NCI-H524 (cell line): Measurements from ENCODE around the gene KRTDAP.
"Not testable (repeated sequence)": the region's sequence is repeated elsewhere in the genome, so short reads cannot be mapped to it uniquely, and the experiment has no call there.

ENCODE experiments used
- DNase-seq, 2 experiments: peaks; one replicate each; lab custom pipeline; 2025; lab: John Stamatoyannopoulos, UW

The KRTDAP gene

DNA sequence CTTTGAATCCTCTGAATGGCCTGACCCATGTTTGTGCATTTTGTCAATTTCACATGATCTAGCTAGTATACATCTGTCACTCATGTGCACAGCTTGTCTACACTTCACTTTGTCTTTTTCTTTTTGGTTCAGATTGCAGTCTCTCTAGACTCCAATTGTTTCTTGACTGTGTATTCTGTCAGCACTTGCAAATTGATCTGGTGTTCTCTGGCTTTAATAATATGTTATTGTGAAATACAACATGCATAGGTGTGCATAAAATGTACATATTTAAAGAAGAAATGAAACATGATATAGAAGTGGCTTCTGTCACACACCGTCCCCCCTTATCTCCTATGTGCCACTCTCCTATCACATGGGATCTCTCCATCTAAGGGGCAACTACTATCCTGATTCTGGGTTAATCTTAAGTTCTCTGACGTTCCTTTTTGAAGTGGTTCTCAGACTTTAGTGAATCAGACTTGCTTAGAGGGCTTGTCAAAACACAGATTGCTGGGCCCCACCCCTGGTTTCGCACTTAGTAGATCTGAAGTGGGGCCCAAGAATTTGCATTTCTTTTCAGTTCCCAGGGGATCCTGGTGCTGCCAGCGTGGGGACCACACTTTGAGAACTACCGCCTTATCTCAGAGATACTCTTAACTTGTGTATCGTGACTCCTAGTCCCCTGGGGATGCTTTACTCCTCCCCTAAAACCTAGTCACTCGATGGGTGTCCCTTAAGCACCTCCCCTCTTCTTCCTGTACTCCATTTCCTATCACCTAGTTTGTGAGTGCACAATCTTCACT lies 5.8 kb downstream of the KRTDAP start:
- no peak for DNase-seq

DNA sequence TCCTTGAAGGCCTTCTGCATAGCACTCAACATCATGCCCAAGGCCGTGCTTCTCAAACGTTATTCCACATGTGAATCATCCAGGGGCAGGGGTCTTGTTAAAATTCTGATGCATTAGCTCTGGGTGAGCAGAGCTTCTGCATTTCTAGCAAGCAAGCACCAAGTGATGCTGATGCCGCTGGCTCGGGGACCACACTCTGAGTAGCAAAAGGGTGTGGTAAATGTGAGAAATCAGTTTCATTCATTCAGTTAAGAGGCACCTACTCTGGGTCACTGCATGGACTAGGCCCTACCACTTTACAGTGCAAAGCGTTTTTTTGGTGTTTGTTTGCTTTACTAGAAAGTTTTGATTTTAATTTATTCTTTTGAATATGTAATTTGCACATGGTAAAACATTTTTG lies 7.2 kb downstream of the KRTDAP start:
- no peak for DNase-seq

- DNase-seq, result peak; percentile 8 to 59
Measured at GRCh38 chr19:35478794-35479677, 11.2 kb downstream of the KRTDAP start.

DNA sequence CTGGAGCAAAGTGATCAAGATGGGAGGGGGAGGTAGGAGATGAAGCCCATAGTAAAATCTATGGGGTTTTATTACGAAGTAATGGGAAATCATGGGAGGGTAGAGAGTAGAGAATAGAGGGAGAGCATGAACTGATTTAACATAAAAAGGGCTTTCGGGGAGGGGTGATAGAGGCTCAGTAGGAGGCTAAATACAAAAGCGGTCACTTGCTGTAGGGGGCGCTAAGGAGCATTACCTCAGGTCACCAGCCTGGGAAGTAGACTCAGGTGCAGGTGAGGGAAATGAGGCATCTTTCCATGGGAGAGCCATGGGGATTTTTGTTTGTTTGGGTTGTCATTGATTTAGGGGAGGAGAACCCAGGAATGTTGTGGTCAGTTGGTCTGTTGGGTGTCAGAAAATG lies 14.1 kb downstream of the KRTDAP start:
- DNase-seq, result no peak

DNA sequence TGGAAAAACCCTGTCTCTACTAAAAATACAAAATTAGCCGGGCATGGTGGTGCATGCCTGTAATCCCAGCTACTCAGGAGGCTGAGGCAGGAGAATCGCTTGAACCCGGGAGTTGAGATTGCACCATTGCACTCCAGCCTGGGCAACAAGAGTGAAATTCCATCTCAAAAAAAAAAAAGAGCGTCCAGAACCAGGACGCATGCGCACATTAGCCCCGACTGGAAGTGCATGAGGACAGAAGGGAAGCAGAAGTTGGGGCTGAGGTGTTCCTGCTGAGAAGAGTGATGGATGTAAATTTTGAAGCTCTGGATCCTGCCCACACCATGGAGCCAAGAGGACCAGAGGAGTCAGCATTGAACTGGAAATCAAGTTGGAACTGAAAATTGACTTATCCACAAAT lies 15.7 kb downstream of the KRTDAP start:
- DNase-seq, result not testable (repeated sequence)

- DNase-seq, result no peak
Measured at GRCh38 chr19:35474104-35474503, 16.2 kb downstream of the KRTDAP start.

DNA sequence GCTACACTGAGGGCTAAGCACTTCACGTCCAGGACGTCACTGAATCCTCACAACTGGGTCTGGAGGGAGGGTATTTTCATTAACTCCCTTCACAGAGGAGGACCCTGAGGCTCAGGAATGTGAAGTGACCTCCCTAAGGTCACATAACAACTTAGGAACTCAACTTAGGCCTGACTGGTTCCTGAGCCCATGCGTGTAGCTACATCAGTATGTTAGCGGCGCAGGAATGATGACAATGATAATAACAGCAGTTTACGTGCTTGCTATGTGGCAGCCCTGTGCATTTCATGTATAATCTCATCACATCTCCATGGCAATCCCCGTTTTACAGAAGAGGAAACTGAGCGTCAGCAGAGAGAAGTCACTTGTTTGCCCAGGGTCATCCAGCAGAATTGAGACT lies 18.3 kb downstream of the KRTDAP start:
- no peak for DNase-seq

- not testable (repeated sequence) for DNase-seq
Measured at GRCh38 chr19:35471075-35471474, 19.2 kb downstream of the KRTDAP start.

DNA sequence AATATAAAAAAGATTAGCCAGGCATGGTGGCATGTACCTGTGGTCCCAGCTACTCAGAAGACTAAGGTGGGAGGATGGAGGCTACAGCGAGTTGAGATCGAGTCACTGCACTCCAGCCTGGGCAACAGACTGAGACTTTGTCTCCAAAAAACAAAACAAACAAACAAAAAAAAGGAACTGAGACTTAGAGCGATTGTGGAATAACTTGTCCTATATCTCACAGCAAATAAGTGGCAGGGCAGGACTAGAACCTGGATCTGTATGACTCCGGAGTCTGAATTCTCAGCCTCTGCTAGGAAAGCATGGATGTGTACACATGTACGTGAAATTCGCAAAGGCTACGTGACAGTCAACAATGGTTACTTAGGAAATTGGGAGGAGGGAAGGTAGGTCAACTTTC lies 20.1 kb downstream of the KRTDAP start:
- DNase-seq, result no peak

DNA sequence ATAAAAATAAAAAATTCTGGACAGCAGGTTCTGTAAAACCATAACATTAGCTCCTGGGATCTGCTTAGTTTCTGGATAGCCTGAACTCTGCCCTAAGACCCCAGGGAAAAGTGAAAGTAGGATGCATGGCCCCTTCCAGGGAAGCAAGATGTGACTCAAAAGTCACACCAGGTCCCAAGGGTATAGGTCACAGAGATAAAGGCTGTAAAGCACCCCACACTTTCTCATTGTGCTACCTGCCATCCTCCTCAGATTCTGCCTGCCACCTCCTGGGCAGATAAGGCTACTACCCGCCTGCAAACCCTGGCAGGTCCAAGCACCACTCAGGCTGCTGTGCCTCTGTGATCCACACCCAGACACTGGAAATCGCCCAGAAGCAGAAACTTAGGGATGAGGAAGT lies 21.6 kb downstream of the KRTDAP start:
- DNase-seq, result peak; percentile 8 to 34

- no peak for DNase-seq
Measured at GRCh38 chr19:35466259-35466658, 24.0 kb downstream of the KRTDAP start.

DNA sequence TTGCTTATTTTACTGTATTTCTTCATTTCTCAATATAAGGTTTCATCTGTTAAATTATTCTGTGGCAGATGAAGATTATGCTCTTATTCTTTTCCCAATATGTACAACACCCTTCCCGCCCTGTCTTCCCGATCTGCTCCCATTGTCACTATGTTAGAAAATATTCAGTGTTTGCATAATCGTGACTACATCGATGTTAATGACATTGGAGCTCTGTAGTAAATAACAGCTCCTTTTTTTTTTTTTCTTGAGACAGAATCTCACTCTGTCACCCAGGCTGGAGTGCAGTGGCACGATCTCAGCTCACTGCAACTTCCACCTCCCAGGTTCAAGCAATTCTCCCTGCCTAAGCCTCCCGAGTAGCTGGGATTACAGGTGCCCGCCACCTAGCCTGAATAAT lies 27.3 kb downstream of the KRTDAP start:
- not testable (repeated sequence) for DNase-seq

GRCh38 chr19:35462476-35462953 lies 27.7 kb downstream of the KRTDAP start:
- DNase-seq, result no peak

DNA sequence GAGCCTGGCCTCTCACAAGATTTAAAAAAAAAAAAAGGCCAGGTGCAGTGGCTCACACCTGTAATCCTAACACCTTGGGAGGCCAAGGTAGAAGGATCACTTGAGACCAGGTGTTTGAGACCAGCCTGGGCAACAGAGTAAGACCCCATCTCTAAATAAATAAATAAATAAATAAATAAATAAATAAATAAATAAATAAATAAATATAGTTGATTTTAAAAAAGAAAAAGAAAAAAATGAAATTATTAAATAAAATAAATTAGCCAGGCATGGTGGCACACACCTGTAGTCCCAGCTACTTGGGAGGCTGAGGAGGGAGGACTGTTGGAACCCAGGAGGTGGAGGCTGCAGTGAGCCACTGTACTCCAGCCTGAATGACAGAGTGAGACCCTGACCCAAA lies 28.5 kb downstream of the KRTDAP start:
- DNase-seq, result not testable (repeated sequence)

DNA sequence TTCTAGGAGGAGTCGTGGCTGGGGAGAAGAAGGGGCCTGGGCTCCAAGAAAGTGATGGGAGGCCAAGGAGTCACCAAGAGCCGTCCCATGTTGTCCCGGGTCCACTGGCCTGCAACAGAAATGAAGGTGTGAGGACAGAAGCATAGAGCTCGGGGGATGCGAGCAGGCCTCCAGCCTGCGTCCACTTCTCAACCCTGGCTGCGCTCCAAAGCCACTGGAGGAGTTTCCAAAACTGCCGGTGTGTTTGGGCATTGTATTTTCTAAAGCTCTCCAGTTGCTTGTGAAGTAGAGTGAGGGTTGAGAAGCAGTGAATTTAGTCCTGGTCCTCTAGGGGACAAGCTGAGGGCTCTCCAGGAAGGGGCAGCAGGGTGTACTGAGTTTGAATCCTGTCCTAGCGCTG lies 29.2 kb downstream of the KRTDAP start:
- no peak for DNase-seq

GRCh38 chr19:35460608-35461007 lies 29.7 kb downstream of the KRTDAP start:
- no peak for DNase-seq

- no peak for DNase-seq
Measured at GRCh38 chr19:35459414-35460082, 30.7 kb downstream of the KRTDAP start.

DNA sequence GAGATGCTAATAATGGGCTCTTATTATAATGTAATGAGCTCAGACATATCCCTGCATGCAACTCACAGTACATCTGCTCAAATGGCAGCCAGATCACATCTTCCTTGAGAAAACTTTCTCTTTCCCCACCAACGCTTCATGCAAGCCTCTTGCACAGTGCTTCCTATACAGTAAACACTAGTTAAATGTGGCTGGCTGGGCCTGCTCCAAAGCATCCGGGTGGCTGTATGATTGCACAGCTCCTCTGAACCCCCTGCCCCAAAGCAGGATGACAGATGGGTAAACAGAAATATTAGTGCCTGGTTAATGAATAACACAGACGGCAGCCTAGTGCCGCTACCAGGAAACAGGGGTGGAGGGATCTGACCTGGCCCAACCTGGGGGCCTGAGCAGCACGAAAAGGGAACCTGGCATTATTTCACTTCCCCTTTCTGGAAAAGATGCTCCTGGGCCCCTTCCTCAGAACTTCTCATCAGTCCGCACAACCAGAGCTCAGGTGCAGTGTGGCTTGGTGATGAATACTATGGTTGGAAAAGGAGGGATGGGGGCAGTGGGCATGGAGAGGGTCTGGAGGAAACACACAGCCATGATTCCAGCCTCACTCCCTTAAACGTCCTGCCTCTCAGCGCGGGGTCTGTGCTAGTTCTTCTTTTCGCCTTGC lies 31.4 kb downstream of the KRTDAP start:
- no peak for DNase-seq

DNA sequence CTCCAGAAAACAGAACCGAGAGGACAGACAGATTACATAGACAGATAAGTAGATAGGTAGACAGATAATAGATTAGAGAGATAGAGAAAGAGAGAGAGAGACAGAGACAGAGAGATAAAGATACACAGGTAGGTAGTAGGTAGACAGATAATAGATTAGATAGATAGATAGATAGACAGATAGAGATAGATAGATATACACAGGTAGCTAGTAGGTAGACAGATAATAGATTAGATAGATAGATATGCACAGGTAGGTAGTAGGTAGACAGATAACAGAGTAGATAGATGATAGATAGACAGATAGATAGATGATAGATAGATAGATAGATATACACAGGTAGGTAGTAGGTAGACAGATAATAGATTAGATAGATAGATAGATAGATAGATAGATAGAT lies 32.1 kb downstream of the KRTDAP start:
- no peak for DNase-seq

GRCh38 chr19:35457173-35457572 lies 33.1 kb downstream of the KRTDAP start:
- DNase-seq, result no peak

GRCh38 chr19:35455616-35456201 lies 34.6 kb downstream of the KRTDAP start:
- no peak for DNase-seq

DNA sequence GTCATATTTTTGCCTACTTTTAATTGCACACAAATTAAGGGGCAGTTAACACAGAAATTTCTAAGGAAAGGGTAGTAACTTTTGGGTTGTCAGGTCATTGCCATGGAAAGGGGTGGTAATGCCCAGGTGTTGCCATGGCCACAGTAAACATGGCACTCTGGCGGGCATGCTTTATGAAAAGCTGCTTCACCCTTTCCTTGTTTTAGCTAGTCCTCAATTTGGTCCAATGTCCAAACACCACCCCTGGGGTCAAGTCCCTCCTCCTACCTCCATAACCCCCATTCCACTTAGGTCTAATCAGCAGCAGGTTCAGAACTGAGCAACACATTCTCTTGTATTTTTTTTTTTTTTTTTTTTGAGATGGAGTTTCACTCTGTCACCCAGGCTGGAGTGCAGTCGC lies 35.6 kb downstream of the KRTDAP start:
- no peak for DNase-seq
